HG03159 (cell line): ENCODE measurements around the gene ANKRD33.

Experiments used
- ATAC-seq: cut with Tn5 transposase; IDR thresholded peaks from one replicate; pipeline ENCODE4 v1.9.1; 2021; ENCODE audit warnings: mild to moderate bottlenecking, moderate library complexity; ENCODE audit not compliant: unreplicated experiment

The ANKRD33 gene

DNA sequence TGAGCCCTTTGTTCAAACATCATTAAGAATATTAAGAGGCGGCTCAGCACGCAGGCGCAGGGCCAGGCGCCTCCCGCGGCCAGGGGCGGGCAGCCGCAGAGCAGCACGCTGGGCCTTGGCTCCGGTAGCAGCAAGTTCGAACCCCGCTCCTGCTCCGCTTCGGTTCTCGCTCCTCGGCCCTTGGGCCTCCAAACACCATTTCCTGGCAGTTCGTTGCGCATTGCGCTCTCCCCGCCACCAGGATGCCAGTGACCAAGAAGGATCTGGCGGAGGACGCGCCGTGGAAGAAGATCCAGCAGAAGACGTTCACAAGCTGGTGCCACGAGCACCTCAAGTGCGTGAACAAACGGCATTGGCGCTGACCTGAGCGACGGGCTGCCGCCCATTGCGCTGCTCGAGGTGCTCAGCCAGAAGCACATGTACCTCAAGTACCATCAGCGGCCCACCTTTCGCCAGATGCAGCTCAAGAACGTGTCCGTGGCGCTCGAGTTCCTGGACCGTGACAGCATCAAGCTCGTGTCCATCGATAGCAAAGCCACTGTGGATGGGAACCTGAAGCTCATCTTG, 12.5 kb downstream of the ANKRD33 start:
- ATAC-seq = no peak

DNA sequence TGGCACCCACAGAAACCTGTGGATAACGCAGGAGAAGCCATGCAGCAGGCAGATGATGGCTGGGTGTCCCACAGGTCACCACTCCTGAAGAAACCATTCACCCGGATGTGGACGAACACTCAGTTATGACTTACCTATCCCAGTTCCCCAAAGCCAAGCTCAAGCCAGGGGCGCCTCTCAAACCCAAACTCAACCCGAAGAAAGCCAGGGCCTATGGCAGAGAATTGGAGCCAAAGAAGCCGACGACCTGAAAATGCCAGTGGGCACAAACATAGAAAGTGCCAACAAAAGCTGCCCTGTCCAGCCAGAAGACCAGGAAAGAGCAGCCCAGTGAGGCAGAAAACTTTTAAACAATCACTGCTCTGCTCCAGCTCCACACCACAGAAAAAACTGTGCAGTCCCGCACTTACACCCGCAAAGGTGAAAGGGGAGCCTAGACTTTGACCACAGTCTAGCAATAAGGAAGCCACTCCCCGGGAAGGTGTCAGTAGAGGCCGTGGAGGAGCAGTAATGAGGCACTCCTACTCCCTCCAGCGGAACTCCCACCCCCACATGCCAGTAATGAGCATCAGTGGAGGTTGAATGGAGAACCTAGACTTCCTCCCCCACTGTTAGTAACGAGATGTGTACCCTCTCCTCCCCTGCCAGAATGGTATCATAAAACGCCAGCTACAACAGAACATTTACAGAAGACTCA, 13.4 kb downstream of the ANKRD33 start:
- no peak for ATAC-seq

DNA sequence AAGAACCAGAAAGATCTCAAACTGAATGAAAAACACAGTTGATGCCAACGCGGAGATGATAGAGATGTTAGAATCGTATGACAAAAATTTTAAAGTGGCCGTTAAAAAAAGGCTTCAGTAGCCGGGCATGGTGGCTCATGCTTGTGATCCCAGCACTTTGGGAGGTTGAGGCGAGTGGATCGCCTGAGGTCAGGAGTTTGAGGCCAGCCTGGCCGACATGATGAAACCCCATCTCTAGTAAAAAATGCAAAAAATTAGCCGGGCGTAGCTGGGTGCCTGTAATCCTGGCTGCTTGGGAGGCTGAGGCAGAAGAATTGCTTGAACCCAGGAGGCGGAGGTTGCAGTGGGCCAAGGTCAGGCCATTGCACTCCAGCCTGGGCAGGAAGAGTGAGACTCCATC, 14.0 kb downstream of the ANKRD33 start:
- ATAC-seq = no peak

DNA sequence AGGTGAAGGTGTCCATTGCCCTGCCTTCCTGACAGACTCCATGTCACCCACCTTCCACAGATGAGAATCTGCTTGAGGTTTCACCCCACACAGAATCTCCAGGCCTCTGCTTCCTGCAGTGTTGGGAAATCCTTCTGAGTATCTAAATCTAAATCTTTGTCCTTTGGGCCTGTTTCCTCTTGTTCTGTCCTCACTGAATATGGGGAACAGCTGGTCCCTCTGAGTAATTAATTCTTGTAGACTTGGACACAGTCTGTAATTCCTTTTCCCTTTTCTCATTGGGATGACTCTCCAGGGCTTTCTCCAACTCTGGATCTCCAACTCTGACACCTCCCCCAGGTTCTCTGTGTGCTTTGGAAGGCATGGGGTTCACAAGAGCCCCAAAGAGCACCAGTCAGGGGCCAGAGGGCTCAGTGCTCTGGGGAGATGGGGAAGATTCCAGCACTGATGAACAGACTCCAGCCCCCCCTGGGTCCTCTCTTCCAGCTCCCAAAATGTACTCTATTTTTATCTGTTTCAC, 17.1 kb downstream of the ANKRD33 start:
- no peak for ATAC-seq

GRCh38 chr12:51905471-51906429, 17.8 kb downstream of the ANKRD33 start:
- ATAC-seq = no peak

GRCh38 chr12:51906430-51907082, 18.7 kb downstream of the ANKRD33 start:
- ATAC-seq = no peak

- no peak for ATAC-seq
These were observed 19.4 kb downstream of the ANKRD33 start, which contains the start of gene ACVRL1 for GRCh38 chr12:51907083-51907855. ACVRL1 (plus strand) TSS chr12:51907504; CDS start chr12:51912475, 4,971 bp downstream.

DNA sequence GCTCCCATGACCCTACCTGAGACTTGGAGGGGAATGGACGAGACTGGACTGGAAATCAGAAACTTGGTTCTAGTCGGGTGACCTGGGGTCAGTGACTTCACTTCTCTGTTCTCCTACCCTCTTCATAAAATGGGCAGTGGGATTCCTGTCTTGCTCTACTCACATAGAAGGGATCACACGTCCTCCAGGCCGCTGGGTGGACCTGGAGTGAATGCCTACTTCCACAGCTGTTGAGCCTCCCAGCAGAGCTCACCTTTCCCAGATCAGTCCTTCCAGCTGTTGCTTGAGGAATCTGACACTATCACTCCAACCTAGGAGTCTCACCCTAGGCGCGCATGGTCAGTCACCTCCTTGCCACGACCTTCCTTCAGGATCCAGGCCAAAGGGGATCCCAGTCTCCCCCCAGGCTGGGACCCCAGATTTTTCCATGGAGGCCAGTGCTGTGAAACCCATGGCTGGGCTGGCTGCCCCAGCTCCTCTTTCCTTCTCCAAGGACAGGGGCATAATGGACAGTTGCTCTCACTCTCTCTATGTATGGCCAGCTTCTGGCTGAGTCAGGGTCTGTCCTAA, 20.0 kb downstream of the ANKRD33 start:
- no peak for ATAC-seq

GRCh38 chr12:51908876-51909592, 21.1 kb downstream of the ANKRD33 start:
- no peak for ATAC-seq

- ATAC-seq = no peak
These were observed 22.3 kb downstream of the ANKRD33 start for GRCh38 chr12:51910168-51910567.

- no peak for ATAC-seq
These were observed 22.8 kb downstream of the ANKRD33 start for GRCh38 chr12:51910691-51911090.

DNA sequence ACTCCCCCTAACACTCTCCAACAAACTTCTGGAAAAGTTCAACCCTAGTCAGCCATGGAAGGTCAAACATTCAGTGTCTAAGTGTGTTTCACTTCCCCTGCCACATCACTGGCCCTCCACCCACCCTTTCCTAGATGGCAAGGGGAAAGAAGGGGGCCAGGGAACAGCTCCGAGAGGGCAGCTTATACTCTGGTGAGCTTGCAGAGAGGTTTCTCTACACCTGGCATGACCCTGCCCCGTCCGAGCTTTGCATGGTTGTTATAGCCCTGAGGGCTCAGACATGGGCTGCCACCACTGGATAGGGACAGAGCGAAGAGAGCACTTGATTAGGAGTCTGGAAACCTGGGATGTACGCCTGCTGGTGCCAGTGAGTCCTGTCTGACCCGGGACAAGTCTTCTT, 23.4 kb downstream of the ANKRD33 start:
- no peak for ATAC-seq

DNA sequence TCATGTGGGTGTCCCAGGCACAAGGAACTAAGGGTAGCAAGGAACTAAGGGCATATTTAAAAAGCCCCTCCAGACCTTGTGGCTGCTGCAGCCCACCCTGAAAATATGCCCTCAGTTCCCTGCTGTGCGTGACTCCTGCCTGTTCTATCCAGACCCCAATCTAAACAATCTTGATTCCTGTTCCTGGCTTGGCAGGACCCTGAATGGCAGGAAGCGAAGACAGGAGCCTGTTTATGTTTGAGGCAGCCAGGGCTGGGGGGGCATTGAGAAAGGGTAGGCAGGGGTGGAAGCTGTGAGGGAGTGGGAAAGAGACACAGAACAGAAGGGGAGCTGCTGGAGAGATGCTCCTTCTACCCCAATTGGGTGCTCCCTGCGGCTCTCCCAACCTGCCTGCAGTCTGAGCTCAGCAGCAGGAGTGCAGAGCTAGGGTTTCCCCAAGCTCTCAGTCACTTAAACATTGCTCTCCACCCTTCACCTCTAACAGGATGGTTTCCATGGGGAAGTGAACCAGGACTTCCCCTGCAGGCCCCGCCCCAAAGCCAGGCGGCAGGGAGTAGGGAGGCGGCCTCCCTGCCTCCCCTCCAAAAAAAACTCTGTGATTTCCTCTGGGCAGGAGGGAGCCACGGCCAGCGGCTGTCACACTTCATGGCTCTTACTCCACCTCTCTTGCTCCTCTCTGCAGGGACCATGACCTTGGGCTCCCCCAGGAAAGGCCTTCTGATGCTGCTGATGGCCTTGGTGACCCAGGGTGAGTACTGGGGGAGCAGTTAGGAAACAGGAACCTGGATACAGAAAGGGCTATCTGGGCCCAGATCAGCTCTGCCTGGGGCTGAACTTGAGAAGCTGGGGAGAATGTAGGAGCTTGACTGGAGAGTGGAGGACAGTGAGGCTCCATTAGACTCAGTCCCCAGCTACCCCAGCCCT, 24.1 kb downstream of the ANKRD33 start:
- ATAC-seq = no peak

- ATAC-seq = no peak
These were observed 25.4 kb downstream of the ANKRD33 start for GRCh38 chr12:51913071-51914033.

DNA sequence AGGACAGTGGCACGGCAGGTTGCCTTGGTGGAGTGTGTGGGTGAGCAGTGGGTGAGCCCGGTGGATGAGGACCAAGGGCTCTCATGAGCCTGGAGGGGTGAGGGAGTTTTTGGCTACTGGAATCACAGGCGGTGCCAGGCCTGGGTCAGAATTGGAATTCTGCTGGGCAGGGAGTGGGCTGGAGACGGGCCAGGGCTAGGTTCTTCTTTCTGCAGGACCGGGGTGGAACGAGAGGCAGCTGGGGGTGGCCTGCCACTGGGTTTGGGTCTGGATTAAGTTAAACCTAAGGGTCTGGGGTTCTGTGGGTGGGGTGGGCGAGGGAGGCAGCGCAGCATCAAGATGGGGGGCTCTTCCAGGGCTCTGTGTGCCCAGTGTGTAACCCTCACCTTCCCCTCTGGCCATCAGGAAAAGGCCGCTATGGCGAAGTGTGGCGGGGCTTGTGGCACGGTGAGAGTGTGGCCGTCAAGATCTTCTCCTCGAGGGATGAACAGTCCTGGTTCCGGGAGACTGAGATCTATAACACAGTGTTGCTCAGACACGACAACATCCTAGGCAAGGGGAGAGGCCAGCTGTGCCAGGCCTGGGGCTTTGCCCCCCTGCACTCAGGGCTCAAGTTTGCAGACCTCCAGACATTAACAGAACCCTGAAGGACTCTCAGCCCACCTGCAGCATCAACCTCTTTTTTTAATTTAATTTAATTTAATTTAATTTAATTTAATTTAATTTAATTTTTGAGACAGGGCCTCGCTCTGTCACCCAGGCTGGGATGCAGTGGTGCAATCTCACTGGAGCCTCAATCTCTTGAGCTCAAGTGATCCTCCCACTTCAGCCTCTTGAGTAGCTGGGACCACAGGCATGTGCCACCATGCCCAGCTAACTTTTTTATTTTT, 26.4 kb downstream of the ANKRD33 start:
- no peak for ATAC-seq
